GM19452 (cell line): Measurements from ENCODE around the gene DOCK2.
"Not testable (repeated sequence)": the region's sequence is repeated elsewhere in the genome, so short reads cannot be mapped to it uniquely, and the experiment has no call there.

ENCODE experiments used
- ATAC-seq: cut with Tn5 transposase; IDR thresholded peaks from one replicate; pipeline ENCODE4 v1.9.1; 2021; ENCODE audit not compliant: unreplicated experiment

Gene DOCK2

GRCh38 chr5:170077526-170077925 is 440.5 kb downstream of the DOCK2 start:
- ATAC-seq: no peak

DNA sequence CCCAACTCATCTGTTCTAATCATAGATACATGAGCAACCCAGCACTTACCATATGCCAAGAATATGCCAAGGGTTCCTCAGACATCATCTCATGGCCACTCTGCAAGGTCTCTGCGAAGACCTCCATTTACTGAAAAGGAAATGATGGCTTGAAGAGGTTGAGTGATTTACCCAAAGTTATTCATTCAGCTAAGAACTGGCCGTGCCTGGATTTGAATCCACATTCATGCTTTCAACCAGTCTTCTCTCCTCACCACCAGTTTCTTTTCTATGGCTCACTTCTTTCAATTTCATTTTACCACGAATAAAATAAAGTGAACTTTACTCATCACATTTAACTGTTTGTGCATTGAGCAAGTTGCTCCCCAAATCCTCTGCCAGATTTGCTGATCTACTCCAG is 441.4 kb downstream of the DOCK2 start:
- ATAC-seq: no peak

GRCh38 chr5:170078931-170079330 is 441.9 kb downstream of the DOCK2 start:
- ATAC-seq: no peak

DNA sequence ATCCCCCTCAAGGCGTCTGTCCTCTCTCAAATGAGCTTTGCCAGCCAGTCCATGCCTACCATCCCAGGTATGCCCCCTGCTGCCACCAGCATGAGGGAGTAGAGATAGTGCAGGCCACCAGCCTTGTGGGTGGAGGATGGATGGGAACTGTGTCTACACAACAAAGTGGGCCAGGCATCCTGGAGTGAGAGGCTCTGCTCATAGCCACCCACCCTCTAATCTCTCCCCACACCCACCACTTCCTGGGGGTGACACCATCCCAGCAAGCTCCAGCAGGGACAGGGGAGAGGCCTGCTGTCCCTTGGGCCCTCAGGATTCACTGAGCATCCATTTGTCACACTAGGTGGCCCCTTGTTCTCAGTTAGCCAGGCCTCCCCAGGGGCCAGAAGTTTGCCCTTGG is 443.1 kb downstream of the DOCK2 start:
- no peak for ATAC-seq

DNA sequence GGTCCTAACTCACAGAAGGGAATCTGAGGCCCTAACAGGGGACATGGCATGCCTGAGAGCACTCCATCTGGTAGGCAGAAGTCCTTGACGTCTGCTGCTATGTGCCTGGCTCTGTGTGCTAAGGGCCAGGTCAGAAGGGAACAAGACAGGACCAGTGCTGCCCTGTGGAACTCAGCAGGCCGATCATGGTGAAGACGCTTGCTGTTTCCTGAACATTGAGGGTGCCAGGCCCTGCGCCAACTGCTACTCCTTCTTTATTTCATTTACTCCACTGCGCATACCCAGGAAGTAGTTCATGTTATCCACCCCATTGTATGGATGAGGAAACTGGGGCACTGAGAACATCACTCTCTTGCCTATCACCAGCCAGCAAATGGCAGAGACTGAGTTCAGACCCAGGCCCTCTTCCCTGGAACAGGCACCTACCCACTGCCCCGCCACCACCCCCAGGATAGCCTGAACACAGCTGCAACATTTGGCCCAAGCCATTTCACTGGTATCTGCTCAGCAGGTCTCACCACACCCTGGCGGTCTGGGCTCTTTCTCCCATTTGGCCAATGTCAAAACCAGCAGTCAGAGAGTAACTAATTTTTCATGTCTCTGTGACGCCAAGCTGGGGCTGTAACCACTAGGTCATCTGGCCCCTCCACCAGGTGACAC is 443.8 kb downstream of the DOCK2 start:
- ATAC-seq: no peak

GRCh38 chr5:170081616-170082015 is 444.5 kb downstream of the DOCK2 start:
- no peak for ATAC-seq

DNA sequence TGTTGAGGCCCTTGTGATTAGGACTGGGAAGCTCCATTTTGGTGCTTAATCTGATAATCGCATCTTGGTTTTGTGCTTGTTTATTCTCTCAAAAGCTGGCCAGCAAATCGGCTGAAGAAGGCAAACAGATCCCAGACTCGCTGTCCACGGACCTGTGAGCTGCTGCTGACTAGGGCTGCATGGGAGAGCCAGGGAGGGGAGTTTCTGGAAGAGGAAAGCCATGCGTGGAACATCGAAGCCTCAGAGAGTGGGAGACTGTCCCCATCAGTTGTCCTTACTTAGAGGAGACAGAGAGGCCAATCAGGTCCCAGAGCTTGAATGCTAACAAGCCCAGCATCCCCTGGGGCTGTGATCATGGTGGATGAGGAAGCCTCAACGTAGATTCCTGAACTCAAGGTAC is 445.6 kb downstream of the DOCK2 start:
- ATAC-seq: no peak

GRCh38 chr5:170087168-170087817 is 450.2 kb downstream of the DOCK2 start:
- ATAC-seq: no peak

DNA sequence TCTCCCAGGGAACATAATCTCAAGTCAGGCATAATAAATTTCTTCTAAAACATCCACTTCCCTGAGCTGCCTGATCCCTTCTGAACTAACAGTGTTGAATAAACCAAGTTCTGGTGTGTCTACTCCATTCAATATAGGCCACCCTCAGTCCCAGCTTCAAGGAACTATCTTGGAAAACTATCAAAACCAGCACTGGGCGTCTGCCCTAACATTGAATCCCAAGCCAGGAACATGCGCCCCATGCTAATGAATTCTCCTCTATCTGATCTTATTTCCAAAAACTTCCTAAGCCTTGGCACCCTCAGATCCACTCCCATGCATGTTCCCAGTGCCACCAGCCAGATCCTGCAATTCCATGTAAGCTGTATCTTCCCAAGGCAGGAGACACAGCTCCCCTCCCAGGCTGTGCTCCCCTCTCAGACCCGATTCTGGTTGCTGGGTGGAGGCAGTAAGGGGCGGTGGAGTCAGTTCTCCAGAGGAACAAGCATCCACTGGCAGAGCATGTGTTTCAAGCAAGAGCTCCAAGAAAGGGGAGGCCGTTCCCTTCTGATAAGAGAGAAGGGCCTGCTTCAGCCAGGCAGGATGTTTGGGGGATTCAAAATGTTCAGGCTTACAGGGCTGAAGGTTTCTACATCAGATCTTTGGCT is 455.5 kb downstream of the DOCK2 start:
- ATAC-seq: no peak

GRCh38 chr5:170094329-170094728 is 457.3 kb downstream of the DOCK2 start:
- ATAC-seq: not testable (repeated sequence)

- no peak for ATAC-seq
These were observed 458.6 kb downstream of the DOCK2 start for GRCh38 chr5:170095646-170096045.

DNA sequence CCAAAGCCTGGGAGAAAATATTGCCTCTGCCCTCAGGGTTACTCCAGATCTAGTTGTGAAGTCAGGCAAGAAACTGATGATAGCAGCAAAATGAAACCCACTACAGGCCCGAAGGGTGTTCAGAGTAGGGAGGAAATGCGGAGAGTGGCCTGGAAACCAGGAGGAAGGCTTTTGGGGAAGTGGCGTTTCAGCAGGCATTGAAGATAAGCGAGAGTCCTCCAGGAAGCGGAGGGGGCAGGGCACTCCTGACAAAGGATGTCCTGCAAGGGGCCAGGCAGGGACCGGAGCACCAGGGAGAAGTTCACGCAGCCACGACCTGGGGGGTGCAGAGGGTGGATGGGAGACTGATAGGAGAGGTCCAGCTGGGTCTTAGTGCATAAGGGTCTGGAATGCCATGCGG is 460.9 kb downstream of the DOCK2 start:
- no peak for ATAC-seq

GRCh38 chr5:170100066-170100943 is 463.2 kb downstream of the DOCK2 start:
- no peak for ATAC-seq

DNA sequence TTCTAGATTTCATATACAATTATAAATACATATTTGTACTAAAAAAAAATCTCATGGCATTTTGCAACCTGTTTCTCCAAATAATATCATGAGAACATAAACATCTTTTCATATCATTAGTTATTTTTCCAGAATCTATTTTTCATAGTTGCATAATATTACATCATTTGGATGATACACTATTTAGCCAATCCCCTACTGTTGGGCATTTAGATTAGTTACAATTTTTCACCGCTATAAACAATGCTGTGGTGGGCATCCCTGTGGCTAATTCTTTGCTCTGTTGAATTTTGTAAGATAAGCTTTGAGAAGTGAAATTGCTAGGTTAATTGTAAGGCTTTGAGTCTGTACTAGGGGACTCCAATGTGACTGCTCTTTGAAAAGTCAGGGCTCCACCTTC is 466.4 kb downstream of the DOCK2 start:
- ATAC-seq: no peak

DNA sequence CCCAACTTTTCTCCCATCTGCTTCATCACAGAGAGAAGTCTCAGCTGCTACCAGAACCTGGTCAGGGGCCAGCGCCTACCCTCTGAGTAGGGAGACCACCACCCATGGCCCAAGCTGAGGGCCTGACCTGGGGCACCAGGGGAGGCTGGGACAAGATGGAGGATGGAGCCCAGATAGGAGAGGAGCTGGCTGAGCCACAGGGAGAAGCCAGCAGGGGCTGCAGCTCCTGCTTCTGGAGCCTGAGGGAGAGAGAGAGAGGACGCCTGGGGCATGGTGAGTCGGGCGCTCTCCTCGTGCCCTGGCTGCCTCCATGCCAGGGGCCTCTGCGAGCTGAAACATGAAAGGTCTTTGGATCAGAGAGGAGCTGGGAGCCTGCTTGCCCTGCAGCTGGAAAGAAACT is 467.2 kb downstream of the DOCK2 start:
- no peak for ATAC-seq

GRCh38 chr5:170104710-170105109 is 467.6 kb downstream of the DOCK2 start:
- ATAC-seq: no peak

- ATAC-seq: no peak
These were observed 468.9 kb downstream of the DOCK2 start, which contains the start of gene FOXI1 for GRCh38 chr5:170105642-170106611. Gene FOXI1, plus strand, starts transcription at chr5:170105897. Its CDS starts 61 bp downstream, at chr5:170105958.

DNA sequence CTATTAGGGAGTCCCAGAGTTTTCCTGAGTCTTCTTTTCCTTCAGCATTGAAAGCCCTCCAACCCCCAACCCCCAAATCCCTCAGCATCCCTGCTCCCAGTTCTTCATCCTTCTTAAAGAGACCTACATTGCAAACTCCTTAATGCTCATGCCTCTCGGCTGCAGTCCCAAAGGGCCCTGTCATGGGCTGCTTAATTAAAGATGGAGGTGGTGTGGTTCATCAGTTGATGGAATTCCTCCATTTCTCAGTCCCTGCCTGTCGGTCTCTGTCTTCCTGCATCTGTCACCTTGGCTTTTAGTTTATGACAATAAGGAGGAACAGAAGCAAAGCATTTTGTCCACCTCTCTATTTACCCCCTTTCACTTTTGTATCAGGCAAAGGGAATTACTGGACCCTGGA is 470.6 kb downstream of the DOCK2 start:
- ATAC-seq: no peak

DNA sequence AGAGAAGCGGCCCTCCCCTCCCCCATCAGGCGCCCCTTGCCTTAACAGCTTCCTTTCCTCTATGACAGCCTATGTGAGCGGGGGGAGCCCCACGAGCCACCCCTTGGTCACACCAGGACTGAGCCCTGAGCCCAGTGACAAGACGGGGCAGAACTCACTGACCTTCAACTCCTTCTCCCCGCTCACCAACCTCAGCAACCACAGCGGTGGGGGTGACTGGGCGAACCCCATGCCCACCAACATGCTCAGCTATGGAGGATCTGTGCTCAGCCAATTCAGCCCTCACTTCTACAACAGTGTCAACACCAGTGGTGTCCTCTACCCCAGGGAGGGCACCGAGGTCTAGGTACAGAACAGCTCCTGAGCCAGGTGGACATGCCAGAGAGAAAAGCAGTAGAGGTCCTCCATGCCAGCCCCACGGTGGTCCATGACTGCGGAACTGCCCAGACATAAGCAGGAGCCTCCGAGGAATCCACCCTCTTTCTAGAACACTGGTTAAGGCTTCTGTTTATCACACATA is 471.3 kb downstream of the DOCK2 start:
- no peak for ATAC-seq
